ENCODE measurements around the gene FRMD4A.
A peak's percentile ranks its signal among the peaks of the same experiment; 100 is the strongest.

The FRMD4A gene

DNA sequence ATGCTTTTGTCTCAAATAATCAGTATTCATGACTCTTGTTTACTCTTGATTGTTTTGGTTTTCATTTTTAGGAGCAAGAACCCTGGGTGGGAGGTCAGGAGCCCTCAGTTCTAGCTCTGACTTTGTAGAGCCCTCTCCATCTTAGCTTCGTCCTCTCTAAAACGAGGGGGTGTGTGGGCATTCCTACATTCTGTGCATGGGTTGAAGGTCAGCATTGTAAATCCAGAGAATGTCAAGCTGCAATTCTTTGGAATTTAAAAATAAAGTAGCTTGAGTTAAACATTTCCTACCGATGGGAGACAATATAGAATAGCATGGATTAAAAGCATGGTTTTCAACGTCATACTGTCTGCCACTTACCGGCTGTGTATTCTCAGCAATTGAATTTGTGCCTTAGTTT, 615.6 kb downstream of the FRMD4A start:
- no peak for DNase-seq (ENCODE audit: low read depth in 1 of 2, low spot score in 1 of 2)
- in situ Hi-C loops (cut with HindIII; ENCODE audit: low pct_unique_long_range_greater_than_20kb, low sequenced_read_pairs), result no loop called here

DNA sequence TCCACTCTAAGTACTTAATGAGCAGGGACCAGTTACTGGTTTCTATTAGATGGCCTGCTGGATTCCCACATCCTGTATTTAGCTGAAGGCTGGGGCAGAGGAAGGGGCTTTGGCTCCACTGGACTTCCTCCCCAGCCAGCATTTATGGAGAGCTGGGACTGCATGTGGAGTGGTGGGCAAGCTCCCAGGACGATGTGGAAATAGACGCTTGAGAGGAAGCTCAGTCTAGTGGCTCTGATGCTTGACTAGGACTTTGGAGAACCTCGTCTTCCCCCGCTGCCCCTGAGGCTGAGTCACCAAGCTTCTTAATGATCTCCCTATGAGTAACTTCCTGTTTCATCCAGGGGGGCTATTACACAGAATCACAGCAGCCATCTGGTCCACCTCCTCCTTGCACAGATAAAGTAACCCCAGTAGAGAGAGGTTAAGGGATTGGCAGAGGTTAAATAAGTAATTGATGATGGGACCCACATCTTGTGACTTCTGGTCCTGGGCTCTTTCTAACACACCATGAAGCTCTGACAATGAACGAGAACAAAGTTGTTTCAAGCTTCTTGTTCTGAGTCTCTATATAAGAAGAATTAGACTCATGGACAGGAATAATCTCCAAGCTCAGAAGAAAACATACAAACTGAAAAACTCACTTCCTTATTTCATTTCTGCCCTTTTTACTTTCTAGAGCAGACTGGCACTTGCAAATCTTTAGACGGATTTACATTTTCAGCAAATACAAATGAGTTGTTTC, 617.7 kb downstream of the FRMD4A start:
- in situ Hi-C loops (cut with HindIII; ENCODE audit: low pct_unique_long_range_greater_than_20kb, low sequenced_read_pairs), result no loop called here
- no peak for DNase-seq (ENCODE audit: low read depth in 1 of 2, low spot score in 1 of 2)
- TF ChIP-seq JUND (IDR thresholded peaks at IDR 0.05; ENCODE audit: low read depth), result no peak

More for the DNA sequence above, 615.6 kb downstream of the FRMD4A start:
- no peak for TF ChIP-seq JUND (IDR thresholded peaks at IDR 0.05; ENCODE audit: low read depth)

DNA sequence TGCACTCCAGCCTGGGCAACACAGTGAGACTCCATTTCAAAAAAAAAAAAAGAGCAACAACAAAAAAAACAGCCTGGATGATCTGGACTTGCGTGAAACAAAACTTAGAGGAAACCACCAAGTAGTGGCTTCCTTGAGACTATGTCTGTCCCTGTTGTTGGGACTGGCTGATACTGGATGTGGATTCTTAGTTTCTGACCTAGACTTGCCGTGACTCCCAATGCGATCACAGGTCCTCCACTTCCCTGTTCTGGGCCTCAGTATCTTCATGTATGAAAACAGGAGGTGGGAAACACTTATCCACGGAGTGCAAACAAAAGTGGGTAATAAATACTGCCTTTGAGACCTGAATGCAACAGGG, 618.3 kb downstream of the FRMD4A start:
- no peak for DNase-seq (ENCODE audit: low read depth in 1 of 2, low spot score in 1 of 2)
- TF ChIP-seq JUND (IDR thresholded peaks at IDR 0.05; ENCODE audit: low read depth), result no peak
- in situ Hi-C loops (cut with HindIII; ENCODE audit: low pct_unique_long_range_greater_than_20kb, low sequenced_read_pairs), result no loop called here

DNA sequence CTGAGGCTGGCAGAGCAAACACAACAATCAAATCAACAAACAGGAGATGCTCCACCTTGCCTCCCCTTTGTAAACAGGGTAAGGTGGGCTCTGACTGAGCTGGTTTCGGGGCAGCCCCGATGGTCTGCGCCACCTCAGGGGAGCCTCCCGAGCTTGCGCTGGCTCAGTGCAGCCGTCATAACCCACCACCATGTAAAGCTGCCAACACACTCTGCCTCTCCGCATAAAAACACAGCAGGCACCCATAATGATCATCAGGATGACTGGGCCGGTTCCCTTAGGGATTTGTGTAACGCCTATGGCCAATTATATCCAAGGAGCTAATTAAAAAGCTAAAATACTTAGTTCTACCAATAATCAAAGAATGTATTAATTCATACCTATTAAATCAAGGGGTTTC, 619.4 kb downstream of the FRMD4A start:
- DNase-seq (ENCODE audit: low read depth in 1 of 2, low spot score in 1 of 2), result no peak
- TF ChIP-seq JUND (IDR thresholded peaks at IDR 0.05; ENCODE audit: low read depth), result no peak
- in situ Hi-C loops (cut with HindIII; ENCODE audit: low pct_unique_long_range_greater_than_20kb, low sequenced_read_pairs), result no loop called here

DNA sequence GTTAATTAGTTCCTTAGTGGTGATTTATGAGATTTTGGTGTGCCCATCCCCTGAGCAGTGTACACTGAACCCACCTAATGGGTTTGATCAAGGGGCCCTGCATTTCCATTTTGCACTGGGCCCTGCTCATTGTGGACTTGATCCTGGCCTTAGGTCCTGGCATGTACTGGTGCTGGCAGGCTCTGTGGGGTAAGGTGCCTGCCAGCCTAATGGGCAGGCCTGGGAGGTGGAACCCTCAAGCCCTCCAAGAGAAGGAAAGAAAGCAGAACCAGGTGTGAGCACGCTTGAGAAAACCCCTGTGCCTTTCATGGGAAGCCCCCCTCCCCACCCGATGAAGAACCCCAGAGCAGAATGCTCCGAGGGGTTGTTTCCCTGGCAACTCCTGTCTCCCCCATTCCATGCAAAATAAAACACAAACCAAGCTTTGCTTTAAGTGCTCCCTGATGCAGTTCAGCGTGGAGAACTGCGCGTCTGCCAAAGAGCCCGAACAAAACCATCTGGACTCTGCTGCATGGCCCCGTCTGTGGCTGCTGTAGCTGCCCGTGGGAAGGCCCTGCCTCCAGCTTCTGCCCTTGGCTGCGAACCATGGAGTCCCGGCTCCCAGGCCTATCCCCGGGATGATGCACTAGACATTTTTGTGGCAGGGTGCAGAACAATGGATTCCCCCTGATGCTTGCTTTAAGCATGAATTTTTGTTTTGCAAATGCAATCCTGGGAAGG, 620.6 kb downstream of the FRMD4A start:
- no peak for TF ChIP-seq JUND (IDR thresholded peaks at IDR 0.05; ENCODE audit: low read depth)
- no peak for DNase-seq (ENCODE audit: low read depth in 1 of 2, low spot score in 1 of 2)
- in situ Hi-C loops (cut with HindIII; ENCODE audit: low pct_unique_long_range_greater_than_20kb, low sequenced_read_pairs), result no loop called here

DNA sequence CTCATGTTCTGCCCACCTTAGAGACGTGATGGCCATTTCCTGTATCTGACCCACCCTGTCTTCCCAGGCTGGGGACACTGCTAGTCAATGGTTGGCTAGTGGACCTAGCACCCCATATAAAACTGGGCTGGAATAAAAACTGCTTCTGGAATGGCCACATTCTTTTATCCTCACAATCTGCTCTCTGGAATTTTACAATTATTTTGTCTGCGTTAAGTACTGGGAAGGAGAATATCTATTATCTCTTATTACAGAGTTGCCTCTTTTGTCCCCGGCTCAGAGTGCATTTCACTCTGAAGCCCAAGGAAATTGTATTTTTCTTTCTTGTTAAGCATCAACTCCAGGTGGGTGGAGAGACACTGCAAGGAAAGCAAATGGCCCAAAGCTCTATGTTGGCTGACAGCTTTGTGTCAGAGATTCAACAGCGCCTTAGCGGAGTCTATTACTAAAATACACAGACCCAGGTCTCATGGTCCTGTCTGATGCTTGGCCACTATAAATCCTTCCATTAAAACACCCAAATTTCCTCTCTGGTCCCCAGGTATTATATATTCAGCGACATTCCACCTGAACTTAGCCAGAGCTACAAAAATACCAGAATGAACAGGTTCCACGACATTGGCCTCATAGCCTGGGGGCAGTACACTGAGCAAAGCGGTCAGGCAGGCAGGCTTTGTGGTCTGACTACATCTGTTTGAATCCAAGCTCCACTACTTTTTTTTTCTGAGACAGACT, 622.3 kb downstream of the FRMD4A start:
- peak; percentile 71 to 99 for DNase-seq (ENCODE audit: low read depth in 1 of 2, low spot score in 1 of 2)
- in situ Hi-C loops (cut with HindIII; ENCODE audit: low pct_unique_long_range_greater_than_20kb, low sequenced_read_pairs), result no loop called here
- TF ChIP-seq JUND (IDR thresholded peaks at IDR 0.05; ENCODE audit: low read depth), result peak; percentile 58; the same call in 1 of the 2 replicates

DNA sequence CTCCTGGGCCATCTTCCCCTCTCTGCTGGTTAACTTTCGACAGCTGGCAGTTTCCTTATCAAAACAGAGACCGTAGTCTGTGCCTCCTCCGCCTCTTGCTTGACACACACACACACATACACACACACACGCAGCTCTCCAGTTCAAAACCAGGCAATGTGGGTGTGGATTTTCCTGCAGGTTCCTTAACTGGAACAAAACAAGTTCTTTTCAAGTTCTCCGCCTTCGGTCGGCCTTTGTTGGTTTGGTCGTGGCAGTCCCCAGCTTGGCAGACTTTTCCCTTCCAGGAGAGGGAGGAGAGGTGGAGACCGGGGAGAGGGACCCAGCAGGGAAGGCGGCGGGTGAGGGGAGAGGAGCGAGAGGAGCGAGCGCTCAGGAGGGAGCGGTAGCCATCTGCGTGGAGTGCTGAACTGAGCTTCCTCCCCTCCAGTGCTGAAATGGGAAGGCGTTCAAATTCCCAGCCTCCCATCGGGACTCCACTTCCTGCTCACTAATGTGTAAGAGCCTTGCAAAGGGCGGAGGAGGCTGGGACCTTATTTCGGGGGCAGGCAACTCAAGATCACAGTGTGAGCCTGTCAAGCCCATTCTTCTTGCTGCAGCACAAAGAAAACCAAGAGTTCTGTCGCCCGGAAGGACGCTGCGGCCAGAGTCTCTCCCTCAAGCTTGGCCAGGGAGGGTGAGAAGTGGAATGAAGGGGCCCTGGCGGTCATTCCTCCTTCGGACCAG, 623.4 kb downstream of the FRMD4A start:
- in situ Hi-C loops (cut with HindIII; ENCODE audit: low pct_unique_long_range_greater_than_20kb, low sequenced_read_pairs), result no loop called here
- no peak for TF ChIP-seq JUND (IDR thresholded peaks at IDR 0.05; ENCODE audit: low read depth)
- peak; percentile 72 to 93 for DNase-seq (ENCODE audit: low read depth in 1 of 2, low spot score in 1 of 2)

DNA sequence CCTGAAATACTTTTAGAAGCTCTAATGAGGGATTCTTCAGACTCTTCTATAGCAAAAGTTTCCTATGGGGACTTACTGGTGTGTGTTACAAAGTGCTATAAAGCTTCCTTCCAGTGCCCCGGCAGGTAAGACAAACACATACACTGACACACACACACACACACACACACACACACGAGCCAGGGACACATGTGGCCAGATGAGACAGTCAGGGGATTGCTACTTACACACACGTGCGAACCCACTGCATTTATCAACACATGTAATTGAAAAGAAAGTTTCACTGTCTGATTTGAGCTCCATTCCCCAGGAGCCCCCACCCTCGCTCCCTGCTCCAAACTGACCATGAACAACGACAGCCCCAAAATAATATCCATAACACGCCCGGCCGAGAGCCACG, 624.1 kb downstream of the FRMD4A start:
- in situ Hi-C loops (cut with HindIII; ENCODE audit: low pct_unique_long_range_greater_than_20kb, low sequenced_read_pairs), result no loop called here
- no peak for TF ChIP-seq JUND (IDR thresholded peaks at IDR 0.05; ENCODE audit: low read depth)
- DNase-seq (ENCODE audit: low read depth in 1 of 2, low spot score in 1 of 2), result peak in 1 of 2 experiments; percentile 54

DNA sequence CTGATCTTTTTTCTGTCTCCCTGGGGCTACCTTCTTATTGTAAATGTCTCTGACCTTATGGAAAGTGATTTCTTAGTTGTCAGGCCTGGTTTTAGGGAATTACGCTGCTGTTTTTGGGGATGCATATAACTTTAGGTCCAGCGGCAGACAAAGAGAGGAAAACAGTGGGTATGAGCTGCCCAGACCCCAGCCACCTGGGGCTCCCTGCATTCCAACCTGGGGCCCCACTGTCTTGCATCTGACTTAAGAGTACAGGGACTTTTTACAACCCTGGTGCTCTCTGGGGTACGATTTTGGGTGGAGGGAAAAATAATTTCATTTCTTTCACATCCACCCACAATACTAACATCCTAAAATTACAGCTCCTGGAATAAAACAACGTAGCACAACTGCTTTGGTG, 624.5 kb downstream of the FRMD4A start:
- in situ Hi-C loops (cut with HindIII; ENCODE audit: low pct_unique_long_range_greater_than_20kb, low sequenced_read_pairs), result no loop called here
- no peak for TF ChIP-seq JUND (IDR thresholded peaks at IDR 0.05; ENCODE audit: low read depth)
- DNase-seq (ENCODE audit: low read depth in 1 of 2, low spot score in 1 of 2), result no peak

DNA sequence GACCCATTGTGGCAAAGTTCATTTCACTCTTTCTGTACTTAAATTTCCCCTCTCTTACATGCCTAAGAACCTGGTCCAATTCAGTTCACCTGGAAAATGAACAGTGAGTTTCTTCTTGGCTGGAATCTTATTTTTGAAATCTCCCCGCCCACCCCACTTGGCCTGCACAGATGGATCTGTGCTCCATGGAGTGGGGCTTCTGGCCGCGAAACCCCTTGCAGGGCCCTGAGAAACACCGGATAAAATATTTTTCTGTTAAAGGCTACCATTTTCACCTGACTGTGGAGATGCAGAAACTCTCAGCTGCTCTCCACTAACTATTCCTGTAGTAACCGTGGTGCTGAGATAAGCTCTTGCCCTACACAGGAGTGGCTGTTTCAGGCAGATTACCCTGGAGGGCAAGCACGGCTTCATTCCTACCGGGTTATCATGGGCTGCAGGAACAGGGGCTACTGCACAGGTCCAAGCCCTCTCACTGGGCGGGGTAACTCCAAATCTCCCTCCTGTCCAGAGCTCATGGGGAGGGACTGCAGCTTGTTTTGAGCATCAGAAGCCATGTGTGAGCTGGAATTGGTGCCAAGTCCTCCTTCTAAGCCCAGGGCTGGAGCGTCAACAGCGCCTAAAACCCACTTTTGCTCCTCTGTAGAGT, 625.1 kb downstream of the FRMD4A start:
- in situ Hi-C loops (cut with HindIII; ENCODE audit: low pct_unique_long_range_greater_than_20kb, low sequenced_read_pairs), result no loop called here
- TF ChIP-seq JUND (IDR thresholded peaks at IDR 0.05; ENCODE audit: low read depth), result no peak
- DNase-seq (ENCODE audit: low read depth in 1 of 2, low spot score in 1 of 2), result peak in 1 of 2 experiments; percentile 38

DNA sequence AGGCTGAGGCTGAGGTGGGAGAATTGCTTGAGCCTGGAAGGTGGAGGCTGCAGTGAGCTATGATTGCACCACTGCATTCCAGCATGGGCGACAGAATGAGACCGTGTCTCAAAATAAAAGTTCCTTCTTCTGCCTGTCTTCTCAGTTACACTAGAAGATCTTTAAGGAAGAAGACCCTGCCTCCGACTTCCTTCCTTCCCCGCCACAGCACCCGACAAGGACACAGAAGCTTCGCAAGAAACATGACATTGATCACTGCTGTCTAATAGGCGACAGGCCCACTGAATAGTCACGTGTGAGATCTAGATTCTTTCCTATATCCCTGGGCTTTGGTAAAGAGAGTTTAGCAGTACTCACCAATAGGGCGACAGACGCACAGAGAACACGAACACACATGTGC, 625.8 kb downstream of the FRMD4A start:
- DNase-seq (ENCODE audit: low read depth in 1 of 2, low spot score in 1 of 2), result no peak
- TF ChIP-seq JUND (IDR thresholded peaks at IDR 0.05; ENCODE audit: low read depth), result no peak
- in situ Hi-C loops (cut with HindIII; ENCODE audit: low pct_unique_long_range_greater_than_20kb, low sequenced_read_pairs), result no loop called here

DNA sequence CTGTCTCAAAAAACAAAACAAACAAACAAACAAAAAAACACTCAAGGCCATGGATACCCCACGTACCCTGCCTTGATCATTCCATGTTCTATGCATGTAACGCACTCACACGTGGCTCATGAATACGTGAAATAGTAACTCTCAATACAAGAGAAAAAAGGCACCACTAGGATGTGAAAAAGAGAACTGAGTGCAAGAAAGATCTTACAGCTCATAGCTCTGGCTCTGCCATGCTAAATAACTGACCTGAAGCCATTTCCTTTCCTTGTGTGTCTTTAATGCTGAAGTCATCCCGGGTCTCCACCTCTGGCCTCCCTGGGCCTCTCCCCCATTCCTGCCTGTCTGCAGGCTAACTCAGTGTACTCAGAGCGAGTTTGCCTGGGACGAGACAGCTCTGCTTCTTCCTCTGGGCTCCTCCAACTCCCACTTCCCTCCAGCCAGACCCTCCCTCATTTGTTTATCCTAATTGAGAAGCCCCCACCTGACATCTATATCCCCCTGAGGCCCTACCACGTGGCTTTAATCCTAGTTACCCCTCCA, 626.7 kb downstream of the FRMD4A start:
- no peak for TF ChIP-seq JUND (IDR thresholded peaks at IDR 0.05; ENCODE audit: low read depth)

More for the DNA sequence above, 626.7 kb downstream of the FRMD4A start:
- DNase-seq (ENCODE audit: low read depth in 1 of 2, low spot score in 1 of 2), result no peak
- in situ Hi-C loops (cut with HindIII; ENCODE audit: low pct_unique_long_range_greater_than_20kb, low sequenced_read_pairs), result no loop called here
